ENCODE results near the gene SLC40A1.

SLC40A1 gene

GRCh38 chr2:189534854-189535832 lies 45.4 kb downstream of the SLC40A1 start:
- no peak for DNase-seq

GRCh38 chr2:189533288-189534035 lies 47.1 kb downstream of the SLC40A1 start:
- DNase-seq, result no peak

- DNase-seq, result no peak
These were observed 49.5 kb downstream of the SLC40A1 start for GRCh38 chr2:189530965-189531637.

GRCh38 chr2:189528617-189529016 lies 52.0 kb downstream of the SLC40A1 start:
- no peak for DNase-seq

GRCh38 chr2:189527812-189528592 lies 52.6 kb downstream of the SLC40A1 start:
- no peak for DNase-seq

- no peak for DNase-seq
These were observed 53.4 kb downstream of the SLC40A1 start for GRCh38 chr2:189527041-189527750.

GRCh38 chr2:189526241-189526640 lies 54.3 kb downstream of the SLC40A1 start:
- no peak for DNase-seq

- no peak for DNase-seq
These were observed 55.8 kb downstream of the SLC40A1 start for GRCh38 chr2:189524746-189525145.

GRCh38 chr2:189522435-189523151 lies 58.0 kb downstream of the SLC40A1 start:
- DNase-seq, result no peak

- no peak for DNase-seq
These were observed 58.7 kb downstream of the SLC40A1 start for GRCh38 chr2:189521699-189522434.

GRCh38 chr2:189519631-189520387 lies 60.8 kb downstream of the SLC40A1 start:
- no peak for DNase-seq

- no peak for DNase-seq
These were observed 62.6 kb downstream of the SLC40A1 start for GRCh38 chr2:189517847-189518535.

- DNase-seq, result no peak
These were observed 64.0 kb downstream of the SLC40A1 start for GRCh38 chr2:189516546-189516945.

- DNase-seq, result no peak
These were observed 65.3 kb downstream of the SLC40A1 start for GRCh38 chr2:189515264-189515663.

- DNase-seq, result no peak
These were observed 66.5 kb downstream of the SLC40A1 start for GRCh38 chr2:189514104-189514503.

- DNase-seq, result no peak
These were observed 67.7 kb downstream of the SLC40A1 start for GRCh38 chr2:189512879-189513278.

- no peak for DNase-seq
These were observed 68.6 kb downstream of the SLC40A1 start for GRCh38 chr2:189511960-189512319.

GRCh38 chr2:189511210-189511959 lies 69.2 kb downstream of the SLC40A1 start:
- DNase-seq, result no peak
